IPS-15b (cell line): ENCODE results near the gene ZPBP2.
"Not testable (repeated sequence)": the region's sequence is repeated elsewhere in the genome, so short reads cannot be mapped to it uniquely, and the experiment has no call there.

Experiments used
- H3K27me3 ChIP-seq: one replicate; pipeline ENCODE4 v1.6.1; 2013; ENCODE audit warnings: low read length; ENCODE audit not compliant: control insufficient read depth, insufficient read depth
- H3K36me3 ChIP-seq: one replicate; pipeline ENCODE4 v1.6.1; 2013; ENCODE audit warnings: low read length; ENCODE audit not compliant: control insufficient read depth, insufficient read depth
- H3K4me1 ChIP-seq: one replicate; pipeline ENCODE4 v1.6.1; 2013; ENCODE audit warnings: mild to moderate bottlenecking, low read length; ENCODE audit not compliant: control insufficient read depth, insufficient read depth
- H3K4me3 ChIP-seq: one replicate; pipeline ENCODE4 v1.5.1; 2013; ENCODE audit warnings: low read depth, low read length
- H3K9ac ChIP-seq: one replicate; pipeline ENCODE4 v1.6.1; 2013; ENCODE audit warnings: low read depth, mild to moderate bottlenecking, low read length
- H3K9me3 ChIP-seq: one replicate; pipeline ENCODE4 v1.6.1; 2013; ENCODE audit warnings: mild to moderate bottlenecking, low read length; ENCODE audit not compliant: control insufficient read depth, insufficient read depth

Gene ZPBP2

GRCh38 chr17:39863244-39863917, 4.6 kb upstream of the ZPBP2 start:
- Histone ChIP-seq H3K36me3 (no peaks in the 10 kb centered on the region), H3K4me1 (no peaks in the 10 kb centered on the region), H3K9me3 (no peaks in the 10 kb centered on the region), H3K9ac (no peak overlapping the region), H3K27me3 (peaks cover 59% of the 10 kb centered on the region), H3K4me3 (peak overlapping the region; percentile 8)

GRCh38 chr17:39863918-39864746, 3.9 kb upstream of the ZPBP2 start, which contains the start of gene IKZF3:
Gene IKZF3, minus strand, starts transcription at chr17:39864312. Its CDS starts 186 bp downstream, at chr17:39864126.
- Histone ChIP-seq H3K4me3 (peak within 1 kb of the TSS; percentile 8), H3K9ac (no peak within 1 kb of the TSS), H3K4me1 (no peaks in the 10 kb centered on the region), H3K27me3 (peaks cover 66% of the 10 kb centered on the region), H3K9me3 (no peaks in the 10 kb centered on the region), H3K36me3 (no peaks in the 10 kb centered on the region)

GRCh38 chr17:39866013-39866730, 1.8 kb upstream of the ZPBP2 start:
- no peak overlapping the region for H3K9ac ChIP-seq
- H3K27me3 ChIP-seq: peaks cover 67% of the 10 kb centered on the region
- no peaks in the 10 kb centered on the region for H3K9me3 ChIP-seq
- H3K4me1 ChIP-seq: no peaks in the 10 kb centered on the region
- H3K4me3 ChIP-seq: no peak overlapping the region
- no peaks in the 10 kb centered on the region for H3K36me3 ChIP-seq

- Histone ChIP-seq H3K9ac (no peak overlapping the region), H3K4me3 (no peak overlapping the region), H3K27me3 (peaks cover 66% of the 10 kb centered on the region), H3K36me3 (no peaks in the 10 kb centered on the region), H3K9me3 (no peaks in the 10 kb centered on the region), H3K4me1 (no peaks in the 10 kb centered on the region)
Measured at GRCh38 chr17:39867084-39867879, 720 bp upstream of the ZPBP2 start.

GRCh38 chr17:39868554-39868942, 546 bp downstream of the ZPBP2 start:
- Histone ChIP-seq H3K9me3 (no peaks in the 10 kb centered on the region), H3K4me1 (no peaks in the 10 kb centered on the region), H3K4me3 (no peak overlapping the region), H3K9ac (no peak overlapping the region), H3K36me3 (no peaks in the 10 kb centered on the region), H3K27me3 (peaks cover 54% of the 10 kb centered on the region)

- Histone ChIP-seq H3K9ac (no peak overlapping the region), H3K27me3 (peaks cover 33% of the 10 kb centered on the region), H3K36me3 (no peaks in the 10 kb centered on the region), H3K4me1 (no peaks in the 10 kb centered on the region), H3K4me3 (no peak overlapping the region), H3K9me3 (no peaks in the 10 kb centered on the region)
Measured at GRCh38 chr17:39870776-39871175, 2.8 kb downstream of the ZPBP2 start.

- Histone ChIP-seq H3K9me3 (no peaks in the 10 kb centered on the region), H3K4me1 (no peaks in the 10 kb centered on the region), H3K36me3 (no peaks in the 10 kb centered on the region), H3K9ac (no peak overlapping the region), H3K4me3 (no peak overlapping the region), H3K27me3 (peaks cover 23% of the 10 kb centered on the region)
Measured at GRCh38 chr17:39871801-39872200, 3.8 kb downstream of the ZPBP2 start.

GRCh38 chr17:39872751-39873150, 4.7 kb downstream of the ZPBP2 start:
- Histone ChIP-seq H3K36me3 (no peaks in the 10 kb centered on the region), H3K4me3 (no peak overlapping the region), H3K27me3 (peaks cover 14% of the 10 kb centered on the region), H3K4me1 (no peaks in the 10 kb centered on the region), H3K9me3 (no peaks in the 10 kb centered on the region), H3K9ac (no peak overlapping the region)

GRCh38 chr17:39886102-39886501, 18.1 kb downstream of the ZPBP2 start:
- not testable (repeated sequence) for H3K4me3 ChIP-seq, H3K9ac ChIP-seq, H3K4me1 ChIP-seq, H3K36me3 ChIP-seq, H3K9me3 ChIP-seq, H3K27me3 ChIP-seq

GRCh38 chr17:39887078-39887477, 19.1 kb downstream of the ZPBP2 start:
- H3K4me3 ChIP-seq: no peak overlapping the region
- H3K9me3 ChIP-seq: no peaks in the 10 kb centered on the region
- H3K9ac ChIP-seq: no peak overlapping the region
- no peaks in the 10 kb centered on the region for H3K27me3 ChIP-seq
- H3K4me1 ChIP-seq: no peaks in the 10 kb centered on the region
- no peaks in the 10 kb centered on the region for H3K36me3 ChIP-seq

GRCh38 chr17:39889200-39889599, 21.2 kb downstream of the ZPBP2 start:
- Histone ChIP-seq H3K27me3 (peaks cover 6% of the 10 kb centered on the region), H3K9me3 (no peaks in the 10 kb centered on the region), H3K4me3 (no peak overlapping the region)

More at GRCh38 chr17:39889200-39889599, 21.2 kb downstream of the ZPBP2 start:
- H3K36me3 ChIP-seq: no peaks in the 10 kb centered on the region
- no peak overlapping the region for H3K9ac ChIP-seq
- H3K4me1 ChIP-seq: no peaks in the 10 kb centered on the region
